ENCODE results near the gene LENG1.
"Not testable (repeated sequence)": the region's sequence is repeated elsewhere in the genome, so short reads cannot be mapped to it uniquely, and the experiment has no call there.

LENG1 gene

GRCh38 chr19:54189145-54189734, 29.7 kb upstream of the LENG1 start, which contains the start of gene MBOAT7:
Gene MBOAT7, minus strand, starts transcription at chr19:54189580. Its CDS starts 1,072 bp downstream, at chr19:54188508.
- DNase-seq: no peak

- DNase-seq: peak in 8 of 14 donors; percentile 10 to 45 (median 24)
Observed at GRCh38 chr19:54188215-54188871, 28.8 kb upstream of the LENG1 start.

- no peak for DNase-seq
Observed at GRCh38 chr19:54186934-54187381, 27.4 kb upstream of the LENG1 start.

GRCh38 chr19:54186351-54186750, 26.8 kb upstream of the LENG1 start:
- no peak for DNase-seq

GRCh38 chr19:54183431-54183830, 23.9 kb upstream of the LENG1 start:
- DNase-seq: no peak

GRCh38 chr19:54181894-54182293, 22.4 kb upstream of the LENG1 start:
- DNase-seq: not testable (repeated sequence)

GRCh38 chr19:54180691-54181091, 21.2 kb upstream of the LENG1 start:
- no peak for DNase-seq

GRCh38 chr19:54179921-54180461, 20.5 kb upstream of the LENG1 start:
- DNase-seq: peak in 4 of 14 donors; percentile 9 to 36 (median 30)

GRCh38 chr19:54179262-54179852, 19.8 kb upstream of the LENG1 start:
- no peak for DNase-seq

GRCh38 chr19:54178581-54179261, 19.2 kb upstream of the LENG1 start:
- peak in 4 of 14 donors; percentile 6 to 40 (median 27) for DNase-seq

- DNase-seq: no peak
Observed at GRCh38 chr19:54173951-54174834, 14.7 kb upstream of the LENG1 start.

GRCh38 chr19:54173359-54173699, 13.8 kb upstream of the LENG1 start:
- DNase-seq: no peak

- no peak for DNase-seq
Observed at GRCh38 chr19:54172471-54173358, 13.2 kb upstream of the LENG1 start, which contains the start of gene TMC4. Gene TMC4, minus strand, starts transcription at chr19:54173160. Its CDS starts 43 bp downstream, at chr19:54173117.

- DNase-seq: not testable (repeated sequence)
Observed at GRCh38 chr19:54171736-54172431, 12.4 kb upstream of the LENG1 start.

GRCh38 chr19:54169149-54169740, 9.7 kb upstream of the LENG1 start:
- DNase-seq: no peak

GRCh38 chr19:54168174-54168917, 8.8 kb upstream of the LENG1 start:
- peak; percentile 14 to 84 (median 54) for DNase-seq

GRCh38 chr19:54165222-54165621, 5.7 kb upstream of the LENG1 start:
- no peak for DNase-seq

GRCh38 chr19:54164369-54165068, 5.0 kb upstream of the LENG1 start:
- no peak for DNase-seq

Measured in C1 segment of cervical spinal cord (tissue), 14 donors.